ENCODE measurements around the gene KCNS1. TPM values are rescaled to one million over a fixed set of nuclear protein-coding genes. Genes with fewer than 3 reads are reported as not detected.

The KCNS1 gene
- total and polyA plus RNA-seq, 8 donors, result 0.30 TPM; not detected in 7

GRCh38 chr20:45112754-45113153 is 11.8 kb upstream of the KCNS1 start:
- no peak for DNase-seq
- TF ChIP-seq EP300 (IDR thresholded peaks at IDR 0.05), result no peak
- TF ChIP-seq, protein P1, sequence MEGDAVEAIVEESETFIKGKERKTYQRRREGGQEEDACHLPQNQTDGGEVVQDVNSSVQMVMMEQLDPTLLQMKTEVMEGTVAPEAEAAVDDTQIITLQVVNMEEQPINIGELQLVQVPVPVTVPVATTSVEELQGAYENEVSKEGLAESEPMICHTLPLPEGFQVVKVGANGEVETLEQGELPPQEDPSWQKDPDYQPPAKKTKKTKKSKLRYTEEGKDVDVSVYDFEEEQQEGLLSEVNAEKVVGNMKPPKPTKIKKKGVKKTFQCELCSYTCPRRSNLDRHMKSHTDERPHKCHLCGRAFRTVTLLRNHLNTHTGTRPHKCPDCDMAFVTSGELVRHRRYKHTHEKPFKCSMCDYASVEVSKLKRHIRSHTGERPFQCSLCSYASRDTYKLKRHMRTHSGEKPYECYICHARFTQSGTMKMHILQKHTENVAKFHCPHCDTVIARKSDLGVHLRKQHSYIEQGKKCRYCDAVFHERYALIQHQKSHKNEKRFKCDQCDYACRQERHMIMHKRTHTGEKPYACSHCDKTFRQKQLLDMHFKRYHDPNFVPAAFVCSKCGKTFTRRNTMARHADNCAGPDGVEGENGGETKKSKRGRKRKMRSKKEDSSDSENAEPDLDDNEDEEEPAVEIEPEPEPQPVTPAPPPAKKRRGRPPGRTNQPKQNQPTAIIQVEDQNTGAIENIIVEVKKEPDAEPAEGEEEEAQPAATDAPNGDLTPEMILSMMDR (IDR thresholded peaks at IDR 0.05), result no peak
- TF ChIP-seq POLR2A (IDR thresholded peaks at IDR 0.05), result no peak
- no peak for TF ChIP-seq POLR2AphosphoS5 (IDR thresholded peaks at IDR 0.05)
- Histone ChIP-seq H3K4me3 (no peak overlapping the region), H3K27ac (no peak overlapping the region), H3K36me3 (no peaks in the 10 kb centered on the region), H3K9me3 (no peaks in the 10 kb centered on the region), H3K27me3 (peaks cover 0 to 78% (median 8%) of the 10 kb centered on the region in 3 donors), H3K4me1 (peaks cover 0 to 4% (median 0%) of the 10 kb centered on the region in 4 donors)
- intact Hi-C loops (cut with DNase I; ENCODE audit: low total_unique reads), result no loop called here

DNA sequence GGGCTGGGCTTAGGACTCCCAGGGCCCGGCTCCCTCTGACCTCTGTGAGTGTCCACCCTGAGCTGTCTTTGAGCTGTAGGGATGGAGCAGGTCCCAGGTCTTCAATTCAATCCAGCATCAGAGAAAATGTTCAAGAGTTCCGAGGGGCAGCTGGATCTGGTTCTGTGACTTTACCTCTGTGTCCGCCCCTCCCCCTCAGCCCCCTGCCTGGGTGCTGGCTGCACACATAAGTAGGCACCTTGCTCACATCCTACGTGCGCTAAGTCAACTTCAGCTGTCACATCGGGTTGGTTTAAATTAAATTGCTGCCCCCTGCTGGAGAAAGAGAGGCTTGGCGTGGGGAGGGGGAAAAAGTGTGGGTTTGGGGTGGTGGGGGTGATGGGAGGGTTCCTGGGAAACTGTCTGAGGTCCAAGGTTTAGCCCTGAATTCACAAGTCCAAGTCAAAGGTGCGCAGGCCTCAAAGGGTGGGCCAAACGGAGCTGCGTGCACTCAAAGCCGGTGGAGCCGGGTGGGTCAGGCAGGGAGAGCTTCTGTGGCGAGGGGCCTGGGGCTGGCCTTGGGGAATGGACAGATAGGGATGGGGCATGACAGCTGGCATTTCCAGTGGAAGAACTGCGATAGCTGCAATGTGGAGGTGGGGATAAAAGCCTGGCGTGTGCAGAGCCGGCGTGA is 11.0 kb upstream of the KCNS1 start:
- DNase-seq, result no peak
- Histone ChIP-seq H3K27me3 (peaks cover 0 to 78% (median 8%) of the 10 kb centered on the region in 3 donors), H3K4me1 (peaks cover 0 to 4% (median 0%) of the 10 kb centered on the region in 4 donors), H3K36me3 (no peaks in the 10 kb centered on the region), H3K9me3 (no peaks in the 10 kb centered on the region), H3K4me3 (no peak overlapping the region), H3K27ac (no peak overlapping the region)
- intact Hi-C loops (cut with DNase I; ENCODE audit: low total_unique reads), result no loop called here
- 39 to 48% (median 44%) methylated on average over 17 of the region's 17 CpGs for WGBS, 5 donors
- TF ChIP-seq POLR2A (IDR thresholded peaks at IDR 0.05), result no peak
- TF ChIP-seq EP300 (IDR thresholded peaks at IDR 0.05), result no peak
- TF ChIP-seq POLR2AphosphoS5 (IDR thresholded peaks at IDR 0.05), result no peak
- TF ChIP-seq, protein P1 (IDR thresholded peaks at IDR 0.05), result peak in 3 of 7 experiments; percentile 14 to 39 (median 37)

DNA sequence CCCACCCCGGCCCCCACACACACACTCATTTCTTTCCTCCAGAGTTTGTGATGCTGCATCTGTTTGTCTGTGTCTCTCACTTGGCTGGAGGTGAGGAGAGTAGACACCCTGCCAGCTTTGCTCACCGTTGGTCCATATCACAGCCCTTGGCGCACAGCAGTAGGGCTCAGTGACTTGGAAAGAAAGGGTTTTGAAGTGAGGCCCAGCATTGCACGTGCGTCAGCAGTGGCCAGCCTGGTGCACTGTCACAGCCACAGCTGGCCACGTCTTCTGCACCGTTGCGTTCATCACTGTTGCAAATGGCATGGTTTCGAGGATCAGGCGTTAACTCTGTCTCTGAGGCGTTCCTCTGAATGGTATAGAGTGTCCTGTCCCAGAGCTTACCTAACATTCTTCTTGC is 10.4 kb upstream of the KCNS1 start:
- H3K4me1 ChIP-seq, result peaks cover 0 to 4% (median 0%) of the 10 kb centered on the region in 4 donors
- no peak for TF ChIP-seq POLR2A (IDR thresholded peaks at IDR 0.05)
- TF ChIP-seq POLR2AphosphoS5 (IDR thresholded peaks at IDR 0.05), result no peak
- TF ChIP-seq, protein P1 (IDR thresholded peaks at IDR 0.05), result no peak
- no peak for TF ChIP-seq EP300 (IDR thresholded peaks at IDR 0.05)
- H3K27me3 ChIP-seq, result peaks cover 0 to 79% (median 9%) of the 10 kb centered on the region in 3 donors
- no peak overlapping the region for H3K27ac ChIP-seq
- intact Hi-C loops (cut with DNase I; ENCODE audit: low total_unique reads), result no loop called here
- H3K4me3 ChIP-seq, result no peak overlapping the region
- DNase-seq, result no peak
- no peaks in the 10 kb centered on the region for H3K9me3 ChIP-seq
- WGBS, 5 donors, result 74 to 81% (median 75%) methylated on average over 10 to 11 of the region's 11 CpGs
- no peaks in the 10 kb centered on the region for H3K36me3 ChIP-seq

GRCh38 chr20:45110301-45110700 is 9.4 kb upstream of the KCNS1 start:
- Histone ChIP-seq H3K4me1 (peaks cover 0 to 4% (median 0%) of the 10 kb centered on the region in 4 donors), H3K9me3 (no peaks in the 10 kb centered on the region), H3K36me3 (no peaks in the 10 kb centered on the region), H3K4me3 (no peak overlapping the region), H3K27me3 (peaks cover 0 to 71% (median 11%) of the 10 kb centered on the region in 3 donors), H3K27ac (no peak overlapping the region)
- no peak for DNase-seq
- intact Hi-C loops (cut with DNase I; ENCODE audit: low total_unique reads), result no loop called here
- TF ChIP-seq EP300 (IDR thresholded peaks at IDR 0.05) (no peak), POLR2A (IDR thresholded peaks at IDR 0.05) (no peak), POLR2AphosphoS5 (IDR thresholded peaks at IDR 0.05) (no peak)
- TF ChIP-seq, protein P1 (IDR thresholded peaks at IDR 0.05), result no peak
- WGBS, 5 donors, result 83 to 90% (median 87%) methylated on average over 1 to 11 of the region's 11 CpGs

Measured in stomach (tissue), 9 donors.